CD4-positive, alpha-beta T cell treated with Interleukin-1 beta for 1 hour (primary cell): ENCODE measurements around the gene SEC14L1.
A peak's percentile ranks its signal among the peaks of the same experiment; 100 is the strongest.

Experiments used
- DNase-seq, 2 donors: peaks; one replicate each; pipeline ENCODE4 v3.0.0-alpha.2; 2020 to 2022

Gene SEC14L1

DNA sequence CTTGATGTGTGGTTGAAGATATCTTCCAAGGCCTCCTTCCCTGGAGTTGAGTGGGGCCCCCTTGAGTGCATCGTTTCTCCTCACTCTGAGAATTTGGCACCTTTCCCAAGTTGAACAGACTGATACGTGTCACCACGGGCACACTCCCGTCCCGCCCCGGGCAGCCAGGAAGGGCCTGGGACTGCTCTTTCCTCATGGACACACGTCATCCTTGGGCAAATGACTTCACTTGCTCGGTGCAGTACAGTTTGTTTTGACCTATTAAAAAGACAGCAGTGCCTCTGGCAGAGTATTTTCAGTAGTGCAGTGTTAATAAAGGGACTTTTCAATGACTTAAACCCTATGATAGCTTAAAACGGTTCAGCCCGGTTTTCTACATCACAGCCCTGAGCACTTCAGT is 59.9 kb downstream of the SEC14L1 start:
- DNase-seq = no peak

DNA sequence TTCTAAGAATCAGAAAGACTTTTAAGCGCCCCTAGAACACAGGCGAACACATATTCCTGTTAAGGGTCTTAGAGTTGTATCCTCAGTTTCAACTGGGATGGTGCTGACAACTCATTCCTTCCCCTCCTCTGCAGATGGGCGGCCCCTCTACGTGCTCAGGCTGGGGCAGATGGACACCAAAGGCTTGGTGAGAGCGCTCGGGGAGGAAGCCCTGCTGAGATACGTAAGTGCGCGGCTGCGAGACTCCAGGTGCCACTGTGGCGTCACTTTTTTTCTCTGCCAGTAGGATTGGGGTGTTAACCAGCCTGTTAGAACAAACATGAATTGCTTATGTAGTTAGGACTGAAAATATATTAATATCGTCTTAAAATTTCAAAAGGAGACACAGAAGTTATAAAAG is 62.7 kb downstream of the SEC14L1 start:
- DNase-seq = no peak

DNA sequence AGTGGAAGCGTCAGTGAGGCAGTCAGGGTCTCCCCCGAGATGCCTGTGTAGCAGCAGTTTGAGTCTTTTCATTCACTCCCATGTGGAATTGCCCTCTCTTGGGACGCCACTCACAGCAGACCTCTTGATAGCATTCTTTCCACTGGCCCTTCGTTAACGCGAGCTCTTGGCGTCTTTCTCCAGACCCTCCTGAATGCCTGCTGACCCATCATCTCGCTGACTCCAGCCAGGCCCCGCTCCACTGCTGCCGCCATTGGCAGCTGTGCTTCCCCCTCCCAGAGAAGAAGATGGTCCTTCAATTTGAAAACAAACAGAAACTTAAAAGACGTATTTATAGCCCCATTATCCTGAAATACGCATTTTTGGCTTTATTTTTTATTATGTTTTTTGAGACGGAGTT is 63.1 kb downstream of the SEC14L1 start:
- no peak for DNase-seq

DNA sequence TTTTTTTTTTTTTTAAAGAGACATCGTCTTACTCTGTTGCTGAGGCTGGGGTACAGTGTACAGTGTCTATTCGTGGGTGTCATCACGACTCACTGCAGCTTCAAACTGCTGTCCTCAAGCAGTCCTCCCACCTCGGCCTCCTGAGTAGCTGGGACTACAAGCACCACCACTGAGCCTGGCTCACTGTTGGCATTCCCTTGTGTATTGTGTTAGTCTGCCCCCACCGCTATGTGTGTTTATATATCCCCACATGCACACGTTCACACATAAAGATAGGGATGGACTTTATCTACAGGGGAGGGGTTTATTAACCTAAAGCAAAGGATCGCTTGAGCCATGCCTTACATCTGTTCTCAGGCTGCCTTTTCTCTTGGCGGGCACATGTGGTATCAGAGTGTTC is 63.8 kb downstream of the SEC14L1 start:
- no peak for DNase-seq

DNA sequence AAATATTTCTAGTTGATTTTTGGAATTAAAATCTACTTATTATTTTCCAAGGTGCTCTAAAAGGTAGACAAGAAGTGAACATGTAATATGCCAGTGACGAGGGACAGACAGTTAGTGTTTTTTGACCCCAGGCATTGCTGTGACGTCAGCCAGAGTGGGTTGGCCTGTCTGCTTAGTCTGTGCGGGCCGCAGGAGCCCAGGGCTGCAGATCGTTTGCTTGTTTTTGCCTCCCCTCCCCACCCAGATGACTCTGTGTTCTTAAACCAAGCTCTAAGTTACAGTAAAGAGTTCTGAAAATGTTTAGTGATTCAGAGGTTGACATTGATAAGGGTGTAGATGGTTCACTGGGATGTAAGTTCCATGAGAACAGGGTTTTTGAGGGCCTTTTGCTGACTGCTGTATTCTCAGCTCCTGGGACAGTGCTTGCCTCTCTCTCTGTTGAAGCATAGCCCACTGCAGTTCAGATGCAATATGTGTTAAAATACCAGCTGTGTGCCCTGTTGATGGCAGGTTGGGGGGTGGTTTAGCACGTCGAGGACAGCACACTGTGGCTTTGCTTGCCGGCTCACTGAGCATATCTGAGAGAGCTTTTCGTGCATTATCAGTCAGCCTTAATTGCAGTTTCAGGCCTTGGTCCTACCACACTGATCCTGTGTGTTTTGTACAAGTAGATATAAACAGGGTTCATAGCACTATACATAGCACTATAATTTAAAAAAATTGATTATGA is 64.8 kb downstream of the SEC14L1 start:
- no peak for DNase-seq

DNA sequence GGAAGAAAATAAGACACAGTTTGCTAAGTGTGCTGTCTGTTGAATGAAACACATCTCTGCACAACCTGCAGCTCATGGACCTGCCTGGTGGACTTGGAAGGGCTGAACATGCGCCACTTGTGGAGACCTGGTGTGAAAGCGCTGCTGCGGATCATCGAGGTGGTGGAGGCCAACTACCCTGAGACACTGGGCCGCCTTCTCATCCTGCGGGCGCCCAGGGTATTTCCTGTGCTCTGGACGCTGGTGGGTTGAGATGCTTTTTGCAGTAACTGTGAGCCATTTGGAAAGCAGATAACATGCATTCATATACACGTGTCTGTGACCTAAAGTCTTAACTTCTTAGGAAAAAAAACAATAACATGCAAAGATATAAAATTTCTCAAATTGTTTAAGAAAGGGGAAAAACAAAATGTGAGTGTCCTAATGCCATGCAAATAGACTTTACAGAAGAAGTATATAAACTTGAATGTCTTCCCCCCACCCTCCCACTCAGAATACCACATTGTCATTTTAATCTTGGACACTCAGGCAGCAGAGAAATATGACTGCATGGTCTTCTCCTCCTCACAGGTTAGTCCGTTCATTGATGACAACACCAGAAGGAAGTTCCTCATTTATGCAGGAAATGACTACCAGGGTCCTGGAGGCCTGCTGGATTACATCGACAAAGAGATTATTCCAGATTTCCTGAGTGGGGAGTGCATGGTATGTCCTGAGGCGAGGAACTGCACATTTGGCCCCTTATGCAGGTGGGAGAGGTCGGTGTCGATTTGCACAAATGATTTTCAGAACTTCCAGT is 65.6 kb downstream of the SEC14L1 start:
- DNase-seq = no peak

DNA sequence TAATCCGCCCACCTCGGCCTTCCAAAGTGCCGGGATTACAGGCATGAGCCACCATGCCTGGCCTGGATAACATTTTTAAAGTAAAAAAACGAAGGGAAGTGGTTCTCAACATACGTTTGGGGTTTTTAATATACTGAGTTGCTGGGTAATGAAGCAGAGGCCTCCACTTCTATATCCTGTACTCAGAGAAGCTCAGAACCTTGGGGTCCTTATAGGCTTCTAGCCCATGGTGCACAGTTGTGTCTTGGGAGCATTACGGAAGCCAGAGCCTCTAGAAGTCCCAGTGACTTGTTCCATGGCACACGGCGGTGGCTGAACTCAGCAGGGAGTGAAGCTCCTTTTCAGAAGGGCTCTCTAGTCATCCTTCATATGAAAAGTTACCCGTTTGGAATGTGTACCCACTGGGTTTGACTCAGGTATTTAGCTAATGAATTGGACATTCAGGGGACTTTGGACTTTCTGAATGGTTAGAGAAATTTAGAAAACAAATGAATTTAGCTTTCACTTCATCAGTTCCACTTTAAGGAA is 67.0 kb downstream of the SEC14L1 start:
- no peak for DNase-seq

DNA sequence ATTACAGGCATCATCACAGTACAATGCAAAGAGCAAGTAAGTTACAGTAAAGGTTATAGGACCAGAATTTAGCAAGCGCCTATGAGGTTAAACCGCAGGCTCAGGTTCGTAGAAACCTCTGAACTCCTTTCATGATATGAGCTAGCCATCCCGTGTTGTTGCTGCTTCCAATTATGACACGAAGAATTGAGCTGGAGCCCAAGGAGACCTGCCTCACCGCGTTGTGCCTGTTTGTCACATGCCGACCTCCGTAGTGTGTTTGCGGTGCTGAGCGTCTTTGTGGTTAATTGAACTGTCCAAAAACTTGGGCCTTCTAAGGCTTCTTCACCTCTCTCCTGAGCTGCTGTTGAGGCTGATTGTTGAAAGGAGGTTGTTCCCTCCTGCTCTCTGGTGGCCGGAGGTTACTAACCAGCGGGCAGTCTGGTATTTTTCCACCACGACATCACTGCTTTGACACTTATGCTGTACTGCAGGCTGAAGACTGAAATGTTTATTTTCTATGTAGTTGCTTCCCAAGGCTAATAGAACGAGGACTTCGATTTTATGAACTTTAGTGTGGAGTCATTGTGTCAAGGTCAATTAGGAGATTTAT is 67.5 kb downstream of the SEC14L1 start:
- no peak for DNase-seq

DNA sequence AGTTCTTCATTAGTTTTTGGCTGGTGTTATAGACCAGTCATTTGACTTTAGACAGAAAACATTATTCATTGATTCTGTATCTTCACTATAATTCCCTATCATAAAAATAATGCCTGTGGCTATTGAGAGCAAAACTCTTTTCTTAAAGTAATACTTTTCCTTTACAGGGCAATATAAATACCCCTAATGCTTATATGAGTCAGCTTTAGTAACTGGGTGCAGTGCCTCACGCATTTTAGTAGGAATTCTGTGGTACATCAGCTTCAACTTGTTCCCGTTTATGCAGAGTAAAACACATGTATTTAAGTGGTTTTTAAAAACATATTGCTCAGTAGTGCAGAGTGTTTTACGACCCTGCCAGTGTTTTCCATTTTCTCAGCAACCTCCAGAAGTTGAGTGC is 68.1 kb downstream of the SEC14L1 start:
- DNase-seq = no peak

DNA sequence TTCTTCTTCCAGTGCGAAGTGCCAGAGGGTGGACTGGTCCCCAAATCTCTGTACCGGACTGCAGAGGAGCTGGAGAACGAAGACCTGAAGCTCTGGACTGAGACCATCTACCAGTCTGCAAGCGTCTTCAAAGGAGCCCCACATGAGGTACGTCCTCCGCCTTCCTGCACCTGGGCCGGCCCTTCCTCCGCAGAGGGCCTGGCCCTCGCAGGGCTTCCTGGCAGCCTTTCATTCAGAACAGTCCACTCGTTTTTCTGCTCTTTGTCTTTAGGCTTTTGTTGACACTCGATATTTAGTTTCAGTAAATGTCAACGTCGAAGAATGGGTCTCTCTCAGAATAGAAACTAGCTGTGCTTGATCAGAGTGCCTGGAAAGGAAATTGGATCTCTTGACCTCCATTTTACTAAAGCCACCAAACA is 68.6 kb downstream of the SEC14L1 start:
- no peak for DNase-seq

DNA sequence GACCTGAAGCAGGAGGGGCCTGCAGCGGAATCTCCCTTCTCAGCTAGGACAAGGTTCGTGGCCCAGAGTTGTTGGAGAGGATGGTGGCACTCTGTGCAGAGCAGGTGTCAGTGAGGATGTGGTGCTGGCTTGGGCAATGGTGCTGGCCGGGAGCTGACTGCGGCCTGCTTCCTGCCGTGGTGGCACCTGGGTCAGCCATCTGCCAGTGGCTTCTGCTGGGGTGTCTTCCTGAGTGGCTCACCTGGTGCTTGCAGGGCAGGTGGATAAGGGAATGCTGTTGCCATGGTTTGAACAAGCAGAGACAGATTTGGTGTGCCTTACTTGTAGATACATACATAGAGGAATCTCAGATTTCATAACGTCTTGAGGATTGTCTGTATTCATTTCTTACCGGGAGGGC is 69.6 kb downstream of the SEC14L1 start:
- no peak for DNase-seq

DNA sequence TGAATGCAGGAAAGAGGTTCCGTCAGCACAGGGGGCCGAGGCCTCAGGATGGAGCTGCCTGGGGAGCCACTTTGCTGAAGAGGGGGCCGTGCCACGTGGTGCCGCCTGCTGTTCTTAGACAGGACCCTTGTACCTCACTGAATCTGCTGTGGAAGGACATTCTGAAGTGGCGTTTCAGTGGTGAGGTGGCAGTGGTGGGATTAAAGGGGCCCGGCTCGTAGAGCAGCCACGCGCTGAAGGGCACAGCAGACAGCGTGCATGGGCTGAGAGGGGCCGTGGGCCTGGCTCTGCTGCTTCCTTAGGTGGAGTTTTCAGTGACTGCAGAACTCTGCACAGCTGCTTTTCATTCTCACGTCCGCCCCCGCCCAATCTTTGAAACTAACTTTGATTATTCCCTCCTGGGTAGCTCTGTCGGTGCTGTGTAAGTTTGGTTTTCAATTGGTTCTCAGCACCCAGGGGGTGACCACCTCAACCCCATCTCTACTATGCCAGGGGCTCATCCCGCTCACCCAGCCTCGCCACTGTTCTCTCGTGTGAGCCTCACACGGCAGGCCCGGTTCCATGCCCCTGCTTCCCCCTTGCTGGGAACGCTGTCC is 70.3 kb downstream of the SEC14L1 start:
- DNase-seq = no peak

DNA sequence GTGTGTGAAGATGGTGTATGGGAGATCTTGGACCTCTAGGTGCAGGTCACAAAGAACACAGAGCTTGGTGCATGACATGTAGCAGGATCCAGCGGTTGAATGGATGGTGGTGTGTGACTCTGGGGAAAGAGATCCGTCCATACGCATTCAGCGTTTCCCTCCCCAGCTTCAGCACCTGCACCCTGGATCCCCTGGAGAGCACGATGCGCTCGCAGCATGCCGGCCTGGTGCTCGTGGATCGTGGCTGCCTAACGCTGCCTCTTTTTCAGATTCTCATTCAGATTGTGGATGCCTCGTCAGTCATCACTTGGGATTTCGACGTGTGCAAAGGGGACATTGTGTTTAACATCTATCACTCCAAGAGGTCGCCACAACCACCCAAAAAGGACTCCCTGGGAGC is 70.9 kb downstream of the SEC14L1 start:
- DNase-seq = no peak

DNA sequence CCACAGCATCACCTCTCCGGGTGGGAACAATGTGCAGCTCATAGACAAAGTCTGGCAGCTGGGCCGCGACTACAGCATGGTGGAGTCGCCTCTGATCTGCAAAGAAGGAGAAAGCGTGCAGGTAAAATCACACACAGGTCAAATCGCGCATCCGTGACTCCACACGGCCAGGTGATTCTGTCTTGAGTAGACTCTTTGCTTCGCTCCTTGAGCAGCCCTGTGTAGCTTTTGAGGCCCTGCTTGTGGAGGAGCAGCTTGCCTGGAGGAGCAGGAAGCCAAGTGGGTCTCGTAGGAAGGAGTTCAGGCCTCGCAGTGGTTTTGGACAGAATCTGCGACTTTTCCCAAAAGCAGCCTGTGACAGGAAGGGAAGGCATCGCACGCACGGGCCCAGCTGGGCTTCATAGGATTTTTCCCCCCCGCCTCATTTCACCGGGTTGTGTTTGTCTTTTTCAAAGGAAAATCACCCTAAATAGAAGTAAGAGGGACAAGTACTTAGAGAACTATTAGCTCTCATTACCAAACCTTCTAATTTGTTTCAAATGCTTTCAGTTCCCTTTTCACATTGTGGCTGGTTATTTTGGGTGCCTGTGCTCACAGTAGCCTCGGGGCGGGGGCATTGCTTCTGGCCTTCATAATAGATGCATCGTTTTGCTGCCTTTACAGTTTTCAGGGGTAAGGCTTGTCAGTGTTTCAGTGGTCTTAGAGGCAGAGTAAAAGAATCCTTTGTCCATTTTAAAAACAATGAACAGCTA is 71.5 kb downstream of the SEC14L1 start:
- DNase-seq = peak in 1 of 2 donors; percentile 31

DNA sequence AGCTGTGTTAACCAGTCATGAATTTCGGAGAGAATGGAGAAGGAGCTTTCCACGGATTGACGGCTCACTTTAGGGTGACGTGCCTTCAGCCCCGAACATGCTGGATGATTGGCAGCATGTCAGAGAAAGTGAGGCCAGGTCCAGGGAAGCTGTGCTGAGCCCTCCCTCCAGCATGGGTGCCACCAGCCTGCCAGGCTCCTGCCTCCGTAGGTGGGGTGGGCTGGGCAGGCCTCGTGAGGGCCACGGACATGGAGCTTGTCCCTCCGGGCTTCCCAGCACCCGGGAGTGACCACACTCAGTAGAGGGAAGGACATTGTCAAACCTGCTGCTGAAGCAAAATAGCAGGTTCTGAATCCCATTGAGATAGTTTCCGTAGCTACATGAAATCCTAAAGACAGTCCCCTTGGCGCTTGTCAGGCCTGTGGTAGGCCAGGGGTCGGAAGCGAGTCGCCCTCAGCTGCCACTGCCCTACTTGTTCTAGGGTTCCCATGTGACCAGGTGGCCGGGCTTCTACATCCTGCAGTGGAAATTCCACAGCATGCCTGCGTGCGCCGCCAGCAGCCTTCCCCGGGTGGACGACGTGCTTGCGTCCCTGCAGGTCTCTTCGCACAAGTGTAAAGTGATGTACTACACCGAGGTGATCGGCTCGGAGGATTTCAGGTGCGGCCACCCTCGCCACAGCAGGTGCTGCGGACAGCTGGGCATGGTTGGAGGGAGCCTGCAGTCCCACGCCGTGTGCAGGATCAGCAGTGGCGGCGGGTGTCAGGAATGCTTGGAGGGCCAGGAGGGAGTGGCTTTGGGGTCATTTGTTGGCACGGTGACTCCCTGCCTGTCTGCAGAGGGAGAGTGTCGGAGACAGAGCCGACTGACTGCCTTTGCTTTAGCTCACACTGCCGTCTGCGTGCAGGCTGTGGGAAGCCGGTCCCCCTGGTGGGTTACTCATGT is 72.3 kb downstream of the SEC14L1 start:
- no peak for DNase-seq

DNA sequence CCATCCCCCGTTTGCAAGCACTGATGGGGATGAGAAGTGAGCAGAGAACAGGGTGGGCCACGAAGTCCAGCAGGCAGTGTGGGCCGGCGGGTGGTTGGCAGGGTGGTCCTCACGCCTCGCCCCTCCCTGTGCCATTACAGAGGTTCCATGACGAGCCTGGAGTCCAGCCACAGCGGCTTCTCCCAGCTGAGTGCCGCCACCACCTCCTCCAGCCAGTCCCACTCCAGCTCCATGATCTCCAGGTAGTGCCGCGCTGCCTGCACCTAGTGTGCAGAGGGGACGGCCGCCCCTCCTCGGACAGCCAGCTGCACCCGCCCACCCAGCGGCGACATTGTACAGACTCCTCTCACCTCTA is 73.0 kb downstream of the SEC14L1 start:
- no peak for DNase-seq

DNA sequence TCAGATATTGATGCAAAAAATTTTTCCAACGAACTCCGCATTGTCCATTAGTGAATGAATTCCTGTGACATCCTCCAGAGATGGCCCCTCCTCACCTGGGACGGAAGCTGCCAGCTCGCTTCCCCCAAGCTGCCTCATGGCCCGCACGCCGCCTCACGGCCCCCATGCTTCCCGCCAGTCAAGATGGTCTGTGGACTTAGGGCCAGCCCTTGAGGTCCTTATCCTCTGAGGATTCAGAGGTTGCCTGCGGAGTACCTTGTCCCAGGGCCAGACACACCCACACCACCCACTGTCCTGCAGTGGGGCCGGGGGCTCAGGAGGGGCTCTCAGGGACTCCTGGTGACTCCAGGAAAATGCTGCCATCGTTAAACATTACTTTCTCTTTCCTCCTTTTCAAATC is 73.6 kb downstream of the SEC14L1 start:
- DNase-seq = no peak

DNA sequence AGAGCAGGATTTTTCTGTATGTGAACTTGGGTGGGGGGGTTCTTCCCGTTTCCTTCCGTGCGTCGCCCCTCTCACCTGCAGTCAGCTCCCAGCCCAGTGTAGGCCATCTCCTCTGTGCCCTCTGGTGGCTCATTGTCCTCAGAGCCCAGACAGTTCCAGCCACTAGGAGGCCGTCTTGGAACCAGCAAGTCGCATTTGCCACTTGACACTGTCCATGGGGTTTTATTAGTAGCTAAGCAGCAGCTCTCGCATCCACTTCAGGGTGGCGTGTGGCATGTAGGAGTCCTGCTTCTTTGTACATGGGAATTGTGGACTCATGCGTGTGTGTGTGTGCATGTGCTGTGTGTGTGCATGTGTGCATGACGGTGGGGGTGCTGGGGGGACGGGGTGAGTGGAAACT is 74.0 kb downstream of the SEC14L1 start:
- DNase-seq = no peak

DNA sequence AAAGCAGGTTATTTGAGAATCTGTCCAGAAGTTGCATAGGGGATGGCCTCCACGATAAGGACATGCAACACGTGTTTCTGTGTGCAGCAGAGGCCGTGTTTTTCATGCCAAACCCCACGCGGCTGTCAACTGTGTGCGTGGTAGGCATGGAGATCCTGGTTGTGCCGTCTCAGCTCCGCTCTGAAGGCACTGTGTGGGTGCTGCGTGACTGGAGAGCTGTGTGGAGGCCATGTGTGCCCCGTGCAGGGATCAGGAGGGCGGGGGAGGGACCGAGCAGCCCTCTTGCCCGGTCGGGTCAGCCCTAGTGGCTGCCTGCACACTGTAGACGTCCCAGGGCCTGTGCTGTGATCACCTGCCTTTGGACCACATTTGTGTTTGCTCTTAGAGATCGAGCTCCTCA is 74.5 kb downstream of the SEC14L1 start:
- no peak for DNase-seq

DNA sequence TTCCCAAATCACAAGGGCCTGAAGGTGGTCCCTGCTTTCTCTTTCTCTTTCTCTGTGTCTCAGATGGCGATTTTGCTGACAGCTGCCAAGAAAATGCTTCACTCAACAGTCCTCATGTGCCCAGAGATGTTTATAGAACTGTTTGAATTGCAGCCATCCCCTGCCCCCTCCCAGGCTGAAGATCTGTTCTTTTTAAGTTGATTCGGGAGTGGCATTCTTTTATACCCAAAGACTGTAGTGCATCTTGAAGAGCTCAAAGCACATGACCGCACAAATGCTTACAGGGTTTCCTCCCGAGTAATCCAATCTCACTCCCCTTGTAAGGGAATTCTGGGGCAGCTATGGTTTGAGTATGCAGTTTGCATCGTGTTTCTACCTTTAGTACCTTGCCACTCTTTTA is 75.7 kb downstream of the SEC14L1 start:
- no peak for DNase-seq

DNA sequence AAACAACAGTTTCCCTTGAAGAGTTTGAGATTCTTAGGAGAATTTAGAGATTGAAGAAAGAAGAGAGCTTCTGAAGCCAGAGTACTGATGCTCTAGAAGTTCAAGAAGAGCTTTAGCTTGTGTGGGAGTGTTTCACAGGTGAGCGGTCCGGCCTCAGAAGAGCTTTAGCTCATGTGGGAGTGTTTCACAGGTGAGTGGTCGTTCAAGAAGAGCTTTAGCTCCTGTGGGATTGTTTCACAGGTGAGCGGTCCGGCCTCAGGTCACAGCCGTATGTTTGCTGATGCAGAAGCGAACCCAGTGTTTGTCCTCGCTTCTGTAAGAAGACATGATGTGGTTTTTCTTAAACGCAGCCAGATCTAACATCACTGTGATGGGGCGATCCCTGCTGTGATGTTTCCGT is 76.4 kb downstream of the SEC14L1 start:
- no peak for DNase-seq

DNA sequence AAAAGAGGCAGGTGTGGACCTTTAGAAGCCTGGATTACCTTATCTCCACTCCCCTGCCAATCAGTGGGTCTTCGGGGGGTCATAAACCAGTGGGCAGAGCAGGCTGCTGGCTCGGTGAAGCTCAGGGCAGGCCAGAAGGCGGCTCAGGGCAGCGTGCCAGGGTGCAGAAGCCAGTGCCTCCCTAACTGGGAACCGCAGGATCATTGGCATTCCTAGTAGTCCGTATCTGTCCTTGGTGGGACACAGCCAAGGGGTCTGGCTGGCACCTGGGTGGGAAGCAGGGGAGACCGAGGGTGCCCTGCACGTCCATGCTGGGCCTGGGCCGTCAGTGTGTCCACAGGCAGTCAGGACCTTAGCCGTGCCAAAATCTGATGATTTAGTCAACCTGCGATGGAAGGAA is 76.8 kb downstream of the SEC14L1 start:
- no peak for DNase-seq
